Measurements from ENCODE around the gene SLN.

SLN gene

GRCh38 chr11:107669893-107670601 is 41.8 kb downstream of the SLN start:
- no peak overlapping the region for H3K4me3 ChIP-seq (ENCODE audit: low read depth, low read length)
- TF ChIP-seq POLR2A (IDR thresholded peaks at IDR 0.05; ENCODE audit: extremely low read depth, insufficient read length) (no peak), MAX (IDR thresholded peaks at IDR 0.05; ENCODE audit: low read depth, low read length) (no peak), CTCF (IDR thresholded peaks at IDR 0.05; ENCODE audit: low read depth, low read length) (no peak), MYC (IDR thresholded peaks at IDR 0.05; ENCODE audit: low read depth, low read length) (no peak)
- DNase-seq (ENCODE audit: low read depth), result no peak

GRCh38 chr11:107669191-107669740 is 42.6 kb downstream of the SLN start:
- no peak for TF ChIP-seq MAX (IDR thresholded peaks at IDR 0.05; ENCODE audit: low read depth, low read length)
- no peak for TF ChIP-seq POLR2A (IDR thresholded peaks at IDR 0.05; ENCODE audit: extremely low read depth, insufficient read length)
- no peak for TF ChIP-seq CTCF (IDR thresholded peaks at IDR 0.05; ENCODE audit: low read depth, low read length)
- no peak for TF ChIP-seq MYC (IDR thresholded peaks at IDR 0.05; ENCODE audit: low read depth, low read length)
- H3K4me3 ChIP-seq (ENCODE audit: low read depth, low read length), result no peak overlapping the region
- DNase-seq (ENCODE audit: low read depth), result no peak

GRCh38 chr11:107666911-107667613 is 44.8 kb downstream of the SLN start:
- TF ChIP-seq MAX (IDR thresholded peaks at IDR 0.05; ENCODE audit: low read depth, low read length), result no peak
- TF ChIP-seq POLR2A (IDR thresholded peaks at IDR 0.05; ENCODE audit: extremely low read depth, insufficient read length), result no peak
- no peak for DNase-seq (ENCODE audit: low read depth)
- H3K4me3 ChIP-seq (ENCODE audit: low read depth, low read length), result no peak overlapping the region

- H3K4me3 ChIP-seq (ENCODE audit: low read depth, low read length), result no peak overlapping the region
- TF ChIP-seq MYC (IDR thresholded peaks at IDR 0.05; ENCODE audit: low read depth, low read length) (no peak), POLR2A (IDR thresholded peaks at IDR 0.05; ENCODE audit: extremely low read depth, insufficient read length) (no peak), CTCF (IDR thresholded peaks at IDR 0.05; ENCODE audit: low read depth, low read length) (no peak), MAX (IDR thresholded peaks at IDR 0.05; ENCODE audit: low read depth, low read length) (no peak)
- DNase-seq (ENCODE audit: low read depth), result no peak
Measured at GRCh38 chr11:107665018-107665417, 46.8 kb downstream of the SLN start.

- no peak for TF ChIP-seq MAX (IDR thresholded peaks at IDR 0.05; ENCODE audit: low read depth, low read length)
- no peak for TF ChIP-seq MYC (IDR thresholded peaks at IDR 0.05; ENCODE audit: low read depth, low read length)
- no peak for TF ChIP-seq POLR2A (IDR thresholded peaks at IDR 0.05; ENCODE audit: extremely low read depth, insufficient read length)
- TF ChIP-seq CTCF (IDR thresholded peaks at IDR 0.05; ENCODE audit: low read depth, low read length), result no peak
- no peak overlapping the region for H3K4me3 ChIP-seq (ENCODE audit: low read depth, low read length)
- no peak for DNase-seq (ENCODE audit: low read depth)
Measured at GRCh38 chr11:107661656-107662055, 50.2 kb downstream of the SLN start.

- H3K4me3 ChIP-seq (ENCODE audit: low read depth, low read length), result no peak overlapping the region
- TF ChIP-seq MYC (IDR thresholded peaks at IDR 0.05; ENCODE audit: low read depth, low read length), result no peak
- TF ChIP-seq CTCF (IDR thresholded peaks at IDR 0.05; ENCODE audit: low read depth, low read length), result no peak
- no peak for TF ChIP-seq POLR2A (IDR thresholded peaks at IDR 0.05; ENCODE audit: extremely low read depth, insufficient read length)
- TF ChIP-seq MAX (IDR thresholded peaks at IDR 0.05; ENCODE audit: low read depth, low read length), result no peak
- no peak for DNase-seq (ENCODE audit: low read depth)
Measured at GRCh38 chr11:107660066-107660465, 51.8 kb downstream of the SLN start.

Measured in NB4 (cell line).